HEK293 (cell line): ENCODE measurements around the gene METTL22.

ENCODE experiments used
- SCRT1 ChIP-seq: fragments of 450-650 bp; formaldehyde crosslinking; IDR thresholded peaks from 2 replicates; pipeline ENCODE4 v1.5.1; 2016; ENCODE audit warnings: missing biosample characterization, missing genetic modification characterization, borderline replicate concordance
- ZBTB20 ChIP-seq: fragments of 450-650 bp; formaldehyde crosslinking; IDR thresholded peaks from 2 replicates; pipeline ENCODE4 v1.5.1; 2016; ENCODE audit warnings: missing biosample characterization, missing genetic modification characterization
- ZNF114 ChIP-seq: fragments of 450-650 bp; formaldehyde crosslinking; IDR thresholded peaks from 2 replicates; pipeline ENCODE4 v1.5.0; 2017; ENCODE audit warnings: missing biosample characterization, missing genetic modification characterization
- ZNF202 ChIP-seq: fragments of 450-650 bp; formaldehyde crosslinking; IDR thresholded peaks from 2 replicates; pipeline ENCODE4 v1.5.1; 2016; ENCODE audit warnings: missing biosample characterization, missing genetic modification characterization, borderline replicate concordance
- TF ChIP-seq, protein P1 (sequence below): fragments of 450-650 bp; formaldehyde crosslinking; IDR thresholded peaks from 2 replicates; pipeline ENCODE4 v1.5.1; 2016; ENCODE audit warnings: missing biosample characterization, missing genetic modification characterization
- TF ChIP-seq, protein P2 (sequence below): fragments of 450-650 bp; formaldehyde crosslinking; IDR thresholded peaks from 2 replicates; pipeline ENCODE4 v1.5.1; 2016; ENCODE audit warnings: missing biosample characterization, missing genetic modification characterization

DNA sequence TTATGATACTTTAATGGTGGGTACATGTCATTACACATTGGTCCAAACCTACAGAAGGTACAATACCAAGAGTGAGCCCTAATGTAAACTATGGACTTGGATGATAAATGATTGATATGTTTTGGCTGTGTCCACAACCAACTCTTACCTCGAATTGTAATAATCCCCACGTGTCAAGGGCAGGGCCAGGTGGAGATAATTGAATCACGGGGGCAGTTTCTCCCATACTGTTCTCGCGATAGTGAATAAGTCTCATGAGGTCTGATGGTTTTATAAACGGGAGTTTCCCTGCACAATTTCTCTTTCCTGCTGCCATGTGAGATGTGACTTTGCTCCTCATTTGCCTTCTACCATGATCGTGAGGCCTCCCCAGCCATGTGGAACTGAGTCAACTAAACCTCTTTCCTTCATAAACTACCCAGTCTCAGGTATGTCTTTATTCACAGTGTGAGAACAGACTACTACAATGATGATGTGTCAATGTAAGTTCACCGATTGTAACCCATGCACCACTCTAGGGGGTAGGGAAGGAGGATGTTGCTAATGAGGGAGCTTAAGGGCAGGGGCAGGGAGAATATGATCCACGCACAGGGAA is 7.0 kb upstream of the METTL22 start:
- TF ChIP-seq, protein P1, sequence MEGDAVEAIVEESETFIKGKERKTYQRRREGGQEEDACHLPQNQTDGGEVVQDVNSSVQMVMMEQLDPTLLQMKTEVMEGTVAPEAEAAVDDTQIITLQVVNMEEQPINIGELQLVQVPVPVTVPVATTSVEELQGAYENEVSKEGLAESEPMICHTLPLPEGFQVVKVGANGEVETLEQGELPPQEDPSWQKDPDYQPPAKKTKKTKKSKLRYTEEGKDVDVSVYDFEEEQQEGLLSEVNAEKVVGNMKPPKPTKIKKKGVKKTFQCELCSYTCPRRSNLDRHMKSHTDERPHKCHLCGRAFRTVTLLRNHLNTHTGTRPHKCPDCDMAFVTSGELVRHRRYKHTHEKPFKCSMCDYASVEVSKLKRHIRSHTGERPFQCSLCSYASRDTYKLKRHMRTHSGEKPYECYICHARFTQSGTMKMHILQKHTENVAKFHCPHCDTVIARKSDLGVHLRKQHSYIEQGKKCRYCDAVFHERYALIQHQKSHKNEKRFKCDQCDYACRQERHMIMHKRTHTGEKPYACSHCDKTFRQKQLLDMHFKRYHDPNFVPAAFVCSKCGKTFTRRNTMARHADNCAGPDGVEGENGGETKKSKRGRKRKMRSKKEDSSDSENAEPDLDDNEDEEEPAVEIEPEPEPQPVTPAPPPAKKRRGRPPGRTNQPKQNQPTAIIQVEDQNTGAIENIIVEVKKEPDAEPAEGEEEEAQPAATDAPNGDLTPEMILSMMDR = no peak
- TF ChIP-seq ZBTB20 = no peak
- TF ChIP-seq ZNF202 (tag by site-specific recombination) = no peak
- no peak for TF ChIP-seq SCRT1 (tag by site-specific recombination)
- TF ChIP-seq ZNF114 (tag by site-specific recombination) = no peak
- TF ChIP-seq, protein P2, sequence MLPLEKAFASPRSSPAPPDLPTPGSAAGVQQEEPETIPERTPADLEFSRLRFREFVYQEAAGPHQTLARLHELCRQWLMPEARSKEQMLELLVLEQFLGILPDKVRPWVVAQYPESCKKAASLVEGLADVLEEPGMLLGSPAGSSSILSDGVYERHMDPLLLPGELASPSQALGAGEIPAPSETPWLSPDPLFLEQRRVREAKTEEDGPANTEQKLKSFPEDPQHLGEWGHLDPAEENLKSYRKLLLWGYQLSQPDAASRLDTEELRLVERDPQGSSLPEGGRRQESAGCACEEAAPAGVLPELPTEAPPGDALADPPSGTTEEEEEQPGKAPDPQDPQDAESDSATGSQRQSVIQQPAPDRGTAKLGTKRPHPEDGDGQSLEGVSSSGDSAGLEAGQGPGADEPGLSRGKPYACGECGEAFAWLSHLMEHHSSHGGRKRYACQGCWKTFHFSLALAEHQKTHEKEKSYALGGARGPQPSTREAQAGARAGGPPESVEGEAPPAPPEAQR (tag by site-specific recombination) = no peak
